ENCODE data around the gene IL17RB. TPM values are rescaled to one million over a fixed set of nuclear protein-coding genes. Genes with fewer than 3 reads are reported as not detected.

IL17RB gene
- polyA plus RNA-seq, 4 donors: 12.0 to 18.3 (median 15.2) TPM

- no peak for DNase-seq (ENCODE audit: low read depth in 4 of 4, low spot score in 2 of 4)
Measured at GRCh38 chr3:53826048-53826447, 20.3 kb upstream of the IL17RB start.

- DNase-seq (ENCODE audit: low read depth in 4 of 4, low spot score in 2 of 4): no peak
Measured at GRCh38 chr3:53828581-53828980, 17.8 kb upstream of the IL17RB start.

- no peak for DNase-seq (ENCODE audit: low read depth in 4 of 4, low spot score in 2 of 4)
Measured at GRCh38 chr3:53829605-53830004, 16.8 kb upstream of the IL17RB start.

GRCh38 chr3:53830944-53831343 is 15.4 kb upstream of the IL17RB start:
- no peak for DNase-seq (ENCODE audit: low read depth in 4 of 4, low spot score in 2 of 4)

- no peak for DNase-seq (ENCODE audit: low read depth in 4 of 4, low spot score in 2 of 4)
Measured at GRCh38 chr3:53833053-53833645, 13.2 kb upstream of the IL17RB start.

- no peak for DNase-seq (ENCODE audit: low read depth in 4 of 4, low spot score in 2 of 4)
Measured at GRCh38 chr3:53833700-53834099, 12.7 kb upstream of the IL17RB start.

GRCh38 chr3:53834429-53835095 is 11.8 kb upstream of the IL17RB start:
- DNase-seq (ENCODE audit: low read depth in 4 of 4, low spot score in 2 of 4): no peak

- DNase-seq (ENCODE audit: low read depth in 4 of 4, low spot score in 2 of 4): no peak
Measured at GRCh38 chr3:53835257-53835656, 11.1 kb upstream of the IL17RB start.

- no peak for DNase-seq (ENCODE audit: low read depth in 4 of 4, low spot score in 2 of 4)
Measured at GRCh38 chr3:53836084-53836872, 10.1 kb upstream of the IL17RB start.

GRCh38 chr3:53837331-53837730 is 9.0 kb upstream of the IL17RB start:
- DNase-seq (ENCODE audit: low read depth in 4 of 4, low spot score in 2 of 4): no peak

GRCh38 chr3:53841296-53841695 is 5.1 kb upstream of the IL17RB start:
- DNase-seq (ENCODE audit: low read depth in 4 of 4, low spot score in 2 of 4): no peak

GRCh38 chr3:53842436-53843194 is 3.8 kb upstream of the IL17RB start:
- peak in 1 of 4 donors; percentile 44 for DNase-seq (ENCODE audit: low read depth in 4 of 4, low spot score in 2 of 4)

GRCh38 chr3:53843195-53844177 is 2.9 kb upstream of the IL17RB start:
- no peak for DNase-seq (ENCODE audit: low read depth in 4 of 4, low spot score in 2 of 4)

- no peak for DNase-seq (ENCODE audit: low read depth in 4 of 4, low spot score in 2 of 4)
Measured at GRCh38 chr3:53844262-53845102, 1.9 kb upstream of the IL17RB start.

GRCh38 chr3:53845103-53845880 is 1.1 kb upstream of the IL17RB start:
- DNase-seq (ENCODE audit: low read depth in 4 of 4, low spot score in 2 of 4): peak in 3 of 4 donors; percentile 48 to 66 (median 52)

- DNase-seq (ENCODE audit: low read depth in 4 of 4, low spot score in 2 of 4): no peak
Measured at GRCh38 chr3:53845881-53846133, 561 bp upstream of the IL17RB start.

- no peak for DNase-seq (ENCODE audit: low read depth in 4 of 4, low spot score in 2 of 4)
Measured at GRCh38 chr3:53846851-53847155, 435 bp downstream of the IL17RB start.

- no peak for DNase-seq (ENCODE audit: low read depth in 4 of 4, low spot score in 2 of 4)
Measured at GRCh38 chr3:53849916-53850315, 3.5 kb downstream of the IL17RB start.

- no peak for DNase-seq (ENCODE audit: low read depth in 4 of 4, low spot score in 2 of 4)
Measured at GRCh38 chr3:53850895-53851294, 4.5 kb downstream of the IL17RB start.

All from left renal cortex interstitium (tissue), 4 donors.